Measurements from ENCODE around the gene IZUMO1.

The IZUMO1 gene

DNA sequence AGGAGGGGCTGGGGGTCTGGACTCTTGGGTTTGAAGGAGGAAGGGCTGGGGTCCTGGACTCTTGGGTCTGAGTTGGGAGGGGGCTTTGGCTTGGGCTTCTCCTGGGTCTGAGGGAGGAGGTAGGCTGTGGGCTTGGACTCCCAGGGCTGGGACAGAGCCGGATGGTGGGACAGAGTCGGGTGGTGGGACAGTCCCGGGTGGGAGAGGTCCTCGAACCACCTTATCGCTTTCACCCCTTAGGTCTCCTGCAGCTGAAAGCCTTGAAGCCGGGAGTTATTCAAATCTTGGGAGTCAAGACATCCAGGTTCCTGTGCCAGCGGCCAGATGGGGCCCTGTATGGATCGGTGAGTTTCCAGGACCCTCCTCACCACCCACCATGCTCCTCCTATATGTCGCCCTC, 10.0 kb upstream of the IZUMO1 start:
- DNase-seq, result no peak

DNA sequence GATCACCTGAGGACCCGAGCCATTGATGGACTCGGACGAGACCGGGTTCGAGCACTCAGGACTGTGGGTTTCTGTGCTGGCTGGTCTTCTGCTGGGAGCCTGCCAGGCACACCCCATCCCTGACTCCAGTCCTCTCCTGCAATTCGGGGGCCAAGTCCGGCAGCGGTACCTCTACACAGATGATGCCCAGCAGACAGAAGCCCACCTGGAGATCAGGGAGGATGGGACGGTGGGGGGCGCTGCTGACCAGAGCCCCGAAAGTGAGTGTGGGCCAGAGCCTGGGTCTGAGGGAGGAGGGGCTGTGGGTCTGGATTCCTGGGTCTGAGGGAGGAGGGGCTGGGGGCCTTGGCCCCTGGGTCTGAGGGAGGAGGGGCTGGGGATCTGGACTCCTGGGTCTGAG, 9.5 kb upstream of the IZUMO1 start:
- DNase-seq, result no peak

DNA sequence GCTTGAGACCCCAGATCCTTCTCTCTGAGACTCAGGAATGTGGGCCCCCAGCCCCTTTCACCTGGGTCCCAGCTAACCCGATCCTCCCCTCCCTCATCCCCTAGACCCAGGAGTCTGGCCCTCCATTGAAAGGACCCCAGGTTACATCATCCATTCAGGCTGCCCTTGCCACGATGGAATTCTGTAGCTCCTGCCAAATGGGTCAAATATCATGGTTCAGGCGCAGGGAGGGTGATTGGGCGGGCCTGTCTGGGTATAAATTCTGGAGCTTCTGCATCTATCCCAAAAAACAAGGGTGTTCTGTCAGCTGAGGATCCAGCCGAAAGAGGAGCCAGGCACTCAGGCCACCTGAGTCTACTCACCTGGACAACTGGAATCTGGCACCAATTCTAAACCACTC, 9.1 kb upstream of the IZUMO1 start:
- DNase-seq, result no peak

DNA sequence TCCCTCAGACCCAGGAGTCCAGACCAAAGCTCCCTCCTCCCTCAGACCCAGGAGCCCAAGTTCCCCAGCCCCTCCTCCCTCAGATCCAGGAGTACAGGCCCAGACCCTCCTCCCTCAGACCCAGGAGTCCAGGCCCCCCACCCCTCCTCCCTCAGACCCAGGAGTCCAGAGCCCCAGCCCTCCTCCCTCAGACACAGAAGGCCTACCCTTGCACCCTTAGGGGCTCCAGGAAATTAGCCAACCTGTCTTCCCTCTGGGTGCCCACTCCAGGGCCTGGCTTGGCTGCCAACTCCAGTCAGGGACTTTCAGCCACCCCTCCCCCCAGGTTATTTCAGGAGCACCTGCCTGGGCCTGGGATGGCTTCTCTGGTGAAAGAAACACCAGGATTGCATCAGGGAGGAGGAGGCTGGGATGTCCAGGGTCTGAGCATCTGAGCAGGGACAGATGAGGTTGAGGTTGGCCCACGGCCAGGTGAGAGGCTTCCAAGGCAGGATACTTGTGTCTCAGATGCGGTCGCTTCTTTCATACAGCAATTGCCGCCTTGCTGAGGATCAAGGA, 8.5 kb upstream of the IZUMO1 start, which contains the start of gene FGF21:
Gene FGF21 (plus strand): TSS at position 441 of the 558 bp plus-strand sequence. CDS start 713 bp downstream, outside the sequence.
- DNase-seq, result no peak

DNA sequence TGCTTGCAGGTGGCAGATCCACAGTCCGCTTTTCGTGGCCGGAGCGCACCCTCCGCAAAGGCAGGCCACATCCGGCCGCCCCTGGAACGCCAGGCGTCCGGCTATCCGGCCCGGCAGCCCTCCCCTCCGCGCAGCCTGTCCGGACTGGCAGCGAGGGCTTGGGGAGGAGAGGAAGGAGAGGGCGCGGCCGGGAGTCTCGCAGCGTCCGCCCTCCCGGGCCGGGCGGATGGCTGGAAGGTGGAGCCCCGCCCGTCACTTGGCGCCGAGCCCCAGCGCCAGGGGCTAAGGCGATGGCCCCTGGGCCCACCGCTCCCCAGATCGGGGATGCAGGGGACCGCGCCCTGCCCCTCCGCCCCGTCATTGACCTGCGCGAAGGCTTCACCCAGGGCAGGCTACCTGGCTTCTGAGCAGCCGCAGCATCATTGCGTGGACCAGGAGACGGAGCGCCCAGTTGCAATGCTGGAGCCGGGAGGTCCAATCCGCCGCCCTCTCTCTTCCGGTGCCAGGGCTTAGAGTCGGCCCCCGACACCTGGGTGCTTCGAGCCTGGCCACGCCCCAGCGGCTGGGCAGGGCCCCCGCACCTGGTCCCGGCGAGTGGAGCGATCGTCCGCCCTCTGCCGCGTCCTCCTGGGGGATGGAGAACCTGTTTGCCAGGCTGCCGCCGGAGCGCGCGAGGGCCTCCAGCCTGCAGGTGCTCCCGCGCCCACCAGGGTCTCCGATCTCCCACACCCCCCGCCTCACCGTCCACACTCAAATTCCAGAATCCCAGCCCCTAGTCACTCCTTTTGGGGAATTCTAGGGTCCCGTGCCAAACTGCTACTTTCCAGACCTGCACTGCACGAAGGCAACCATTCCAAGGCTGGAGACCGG, 6.0 kb upstream of the IZUMO1 start, which contains the start of gene FUT1:
Gene FUT1 (minus strand): TSS at position 146 of the 870 bp plus-strand sequence. CDS start 1,360 bp downstream, outside the sequence.
- DNase-seq, result peak; percentile 48

DNA sequence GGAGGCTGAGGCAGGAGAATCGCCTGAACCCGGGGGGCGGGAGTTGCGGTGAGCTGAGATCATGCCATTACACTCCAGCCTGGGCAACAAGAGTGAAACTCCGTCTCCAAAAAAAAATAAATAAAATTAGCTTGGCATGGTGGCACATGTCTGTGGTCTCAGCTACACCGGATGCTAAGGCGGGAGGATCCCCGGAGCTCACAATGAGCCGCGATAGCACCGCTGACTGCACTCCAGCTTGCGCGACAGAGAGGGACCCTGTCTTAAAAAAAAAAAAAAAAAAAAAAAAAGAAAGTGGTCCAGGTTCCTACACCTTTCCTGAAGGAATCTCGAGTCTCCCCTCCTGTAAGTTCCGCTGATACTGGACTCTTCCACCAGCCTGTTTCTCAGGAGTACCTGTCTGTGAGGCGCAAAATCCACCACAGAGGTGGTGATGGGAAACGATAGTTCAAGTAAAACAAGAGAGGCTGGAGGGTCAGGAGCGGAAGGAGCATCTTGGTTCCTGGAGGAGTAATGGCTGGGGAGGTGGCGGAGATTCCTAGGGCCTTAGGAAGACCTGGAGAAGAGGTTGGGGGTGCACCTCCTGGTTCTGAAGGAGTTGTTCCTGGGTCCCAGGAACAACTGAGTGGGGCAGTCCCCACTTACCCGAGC, 5.3 kb upstream of the IZUMO1 start:
- DNase-seq, result no peak

- DNase-seq, result no peak
Measured at GRCh38 chr19:48750771-48751504, 4.2 kb upstream of the IZUMO1 start.

DNA sequence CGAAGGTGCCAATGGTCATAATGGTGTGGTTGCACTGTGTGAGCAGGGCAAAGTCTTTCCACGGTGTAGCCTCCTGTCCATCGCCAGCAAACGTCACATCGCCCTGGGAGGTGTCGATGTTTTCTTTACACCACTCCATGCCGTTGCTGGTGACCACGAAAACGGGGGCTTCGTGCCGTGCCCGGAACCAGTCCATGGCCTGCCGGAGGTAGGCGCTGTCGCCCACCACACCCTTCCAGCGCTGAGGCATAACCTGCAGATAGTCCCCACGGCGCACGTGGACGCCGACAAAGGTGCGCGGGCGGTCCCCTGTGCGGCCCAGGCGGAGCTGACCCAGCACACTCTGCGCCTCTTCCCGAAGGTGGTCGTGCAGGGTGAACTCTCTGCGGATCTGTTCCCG, 3.6 kb upstream of the IZUMO1 start:
- DNase-seq, result no peak

DNA sequence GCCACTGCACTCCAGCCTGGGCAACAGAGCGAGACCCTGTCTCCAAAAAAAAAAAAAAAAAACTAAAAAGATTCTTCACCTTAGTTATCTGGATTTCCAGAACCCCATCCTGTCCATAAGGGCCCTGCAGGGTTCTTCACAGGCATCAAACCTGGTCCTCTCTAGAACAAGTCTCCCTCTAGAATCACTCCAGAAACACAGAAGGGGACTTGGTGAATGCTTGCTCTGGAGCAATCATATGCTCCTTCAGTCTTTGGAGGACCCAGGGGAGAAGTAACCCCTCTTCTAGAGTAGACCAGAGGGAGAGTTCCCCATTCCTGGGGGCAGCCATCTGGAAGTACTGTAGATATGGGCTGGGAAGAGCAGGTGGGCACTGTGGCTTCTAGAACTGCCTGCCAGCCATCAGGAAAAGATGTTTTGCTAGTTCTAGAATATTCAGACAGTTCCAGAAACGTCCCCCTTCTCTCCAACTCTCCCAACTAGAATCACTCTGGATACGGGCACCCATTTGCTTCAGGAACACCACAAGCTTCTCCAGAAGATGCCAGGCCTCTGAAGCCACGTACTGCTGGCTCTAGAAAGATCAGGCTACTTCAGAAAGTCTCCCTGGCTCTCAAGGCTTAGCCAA, 3.0 kb upstream of the IZUMO1 start:
- DNase-seq, result no peak

GRCh38 chr19:48746110-48746509, 599 bp downstream of the IZUMO1 start:
- no peak for DNase-seq

GRCh38 chr19:48745208-48745995, 1.3 kb downstream of the IZUMO1 start:
- peak; percentile 46 for DNase-seq

GRCh38 chr19:48742096-48742495, 4.6 kb downstream of the IZUMO1 start:
- no peak for DNase-seq

- DNase-seq, result peak; percentile 40
Measured at GRCh38 chr19:48741129-48741999, 5.3 kb downstream of the IZUMO1 start.

DNA sequence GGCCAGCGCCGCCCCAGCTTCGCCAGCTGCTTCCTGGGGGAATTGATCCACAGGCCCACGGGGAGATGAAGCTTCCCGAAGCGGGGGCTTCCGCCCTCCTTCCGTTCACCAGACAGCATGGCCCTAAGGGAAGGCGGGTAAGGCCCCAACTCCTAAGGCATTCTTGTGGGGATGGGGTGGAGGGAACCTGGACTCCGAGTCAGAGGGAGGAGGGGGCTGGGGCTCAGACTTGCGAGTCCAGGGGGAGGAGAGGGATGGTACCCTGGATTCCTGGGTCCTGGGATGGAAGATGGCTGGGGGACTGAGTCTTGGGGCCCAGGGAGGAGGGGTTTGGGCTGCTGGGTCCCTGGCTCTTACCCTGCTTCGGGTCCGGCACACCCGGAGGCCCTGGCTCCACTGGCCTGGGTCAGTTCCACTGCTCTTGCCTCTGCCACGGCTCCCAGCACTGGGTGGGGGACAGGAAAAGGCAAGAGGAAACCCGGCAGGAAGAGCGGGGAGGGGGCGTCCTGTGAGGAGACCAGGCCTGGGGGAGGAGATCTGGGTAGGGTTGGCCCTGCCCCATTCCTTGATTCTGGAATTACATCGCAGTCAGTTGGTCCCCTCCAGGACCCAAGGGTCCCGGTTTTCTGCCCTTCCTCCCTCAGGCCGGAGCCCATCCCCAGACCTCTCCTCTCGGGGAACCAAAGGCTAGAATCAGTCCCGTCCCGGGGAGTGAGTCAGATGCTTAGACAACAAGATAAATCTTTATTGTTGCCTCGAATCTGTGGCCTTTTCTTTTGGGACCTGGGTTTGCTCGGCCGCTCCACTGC, 6.3 kb downstream of the IZUMO1 start, which contains the start of gene RASIP1:
Gene RASIP1 (minus strand): TSS at position 447 of the 809 bp plus-strand sequence. CDS start 328 bp downstream, at position 119.
- no peak for DNase-seq

DNA sequence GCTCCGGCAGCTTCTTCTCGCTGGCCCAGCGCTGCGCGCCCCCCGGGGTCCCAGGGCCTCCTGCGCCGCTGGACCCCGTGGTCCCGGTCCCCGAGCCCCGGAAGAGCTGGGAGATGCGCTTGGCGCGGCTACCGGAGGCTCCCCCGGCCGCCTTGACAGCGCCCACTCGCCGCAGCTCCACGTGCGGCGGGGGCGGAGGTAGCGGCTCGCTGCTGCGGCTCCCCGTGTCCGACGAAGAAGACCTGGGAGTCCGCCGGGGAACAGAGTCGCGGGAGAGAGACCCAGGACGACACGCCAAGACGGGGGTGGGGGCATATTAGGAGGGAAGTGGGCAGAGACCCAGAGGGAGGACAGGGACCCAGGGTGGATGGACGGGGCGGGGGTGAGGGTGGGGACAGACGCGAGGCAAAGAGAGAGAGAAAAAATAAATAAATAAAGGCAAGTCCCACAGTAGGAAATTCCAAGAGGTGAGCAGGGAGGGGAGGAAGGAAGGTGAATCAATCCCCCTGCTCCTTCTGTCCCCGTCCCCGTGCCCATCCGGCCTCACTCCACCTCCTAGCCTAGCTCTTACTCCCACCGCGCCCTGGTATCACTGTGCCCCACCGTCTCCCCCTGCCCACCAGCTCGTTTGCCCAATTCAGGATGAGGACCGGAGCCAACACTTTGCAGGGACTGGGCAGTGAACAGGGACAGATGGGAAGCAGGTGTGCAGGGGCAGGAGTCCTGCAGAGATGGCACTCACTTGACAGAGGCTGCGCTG, 7.1 kb downstream of the IZUMO1 start:
- no peak for DNase-seq

- DNase-seq, result peak; percentile 92
Measured at GRCh38 chr19:48738557-48739403, 7.9 kb downstream of the IZUMO1 start.

DNA sequence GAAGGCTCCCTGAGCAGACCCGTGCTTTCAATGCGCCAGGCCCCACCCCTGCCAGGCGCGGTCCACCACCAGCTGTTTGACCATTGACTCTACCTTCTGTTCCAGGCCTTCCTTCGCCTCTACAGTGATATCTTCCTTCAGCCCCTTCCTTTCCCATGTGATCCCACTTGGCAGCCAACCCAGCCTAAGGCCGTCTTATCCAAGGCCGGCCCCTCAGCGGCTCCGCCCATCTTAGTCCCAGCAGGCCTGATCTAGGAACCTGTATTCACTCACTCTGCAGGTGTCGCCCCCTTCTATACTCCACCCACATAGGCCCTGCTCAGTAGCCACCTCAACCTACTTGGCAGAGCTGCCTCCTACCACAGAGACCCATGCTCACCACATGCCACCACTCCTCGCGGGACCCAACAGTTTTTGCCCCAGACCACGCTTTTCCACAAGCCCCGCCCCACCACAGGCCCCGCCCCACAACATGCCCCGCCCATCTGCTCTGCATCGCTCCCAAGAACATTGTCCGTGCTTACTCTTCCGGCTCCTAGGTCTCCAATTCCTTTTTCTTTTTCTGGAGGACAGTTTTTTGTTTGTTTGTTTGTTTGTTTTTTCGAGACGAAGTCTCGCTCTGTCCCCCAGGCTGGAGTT, 9.2 kb downstream of the IZUMO1 start:
- DNase-seq, result no peak
